G401 (cell line): ENCODE results near the gene ACOT11. TPM values are rescaled to one million over a fixed set of nuclear protein-coding genes. Genes with fewer than 3 reads are reported as not detected.
A peak's percentile ranks its signal among the peaks of the same experiment; 100 is the strongest.

Experiments used
- DNase-seq: peaks from one replicate; pipeline ENCODE4 v3.0.0-alpha.2; 2015; ENCODE audit warnings: low spot score
- in situ Hi-C: cut with HindIII; loops from 2 replicates; pipeline ENCODE4 v1.10.0; 2016; ENCODE audit warnings: low sequenced_read_pairs, mixed read lengths
- total RNA-seq: library from RNA; depleted of rRNA; stranded (reverse); fragments of >200 nt; shearing (Covaris generic); gene quantifications from 2 replicates; pipeline ENCODE4 v1.2.3, GENCODE V29; 2014

ACOT11 gene
- total RNA-seq, 1 experiment from 2014 or later, result 13.6 TPM

DNA sequence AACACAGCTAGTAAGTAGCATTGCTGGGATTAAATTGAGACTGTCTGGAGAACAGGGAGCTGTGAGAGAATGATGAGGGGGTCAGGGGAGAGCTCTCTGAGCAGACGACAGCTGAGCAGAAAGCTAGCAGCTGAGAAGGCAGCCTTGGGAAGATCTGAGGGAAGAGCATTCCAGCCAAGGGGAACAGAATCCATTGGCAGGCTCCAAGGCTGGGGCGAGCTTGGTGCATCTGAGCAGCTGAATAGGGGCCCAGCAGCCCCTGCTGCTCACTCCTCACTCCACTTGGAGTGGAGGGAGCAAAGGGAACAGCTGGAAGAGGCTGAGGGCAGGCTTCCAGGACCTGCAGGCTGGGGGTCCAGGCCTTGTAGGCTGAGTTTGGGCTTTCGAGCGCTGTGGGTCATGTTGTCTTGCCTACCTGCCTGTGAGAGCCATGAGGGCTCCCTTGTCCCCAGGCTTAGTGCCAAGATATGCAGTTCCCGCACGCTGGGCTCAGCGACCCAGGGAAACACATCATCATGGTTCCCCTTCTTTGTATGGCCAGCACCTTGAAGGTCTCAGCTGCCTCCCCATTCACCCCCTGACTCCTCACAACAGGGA, 10.5 kb downstream of the ACOT11 start:
- in situ Hi-C loops, result no loop called here
- no peak for DNase-seq

DNA sequence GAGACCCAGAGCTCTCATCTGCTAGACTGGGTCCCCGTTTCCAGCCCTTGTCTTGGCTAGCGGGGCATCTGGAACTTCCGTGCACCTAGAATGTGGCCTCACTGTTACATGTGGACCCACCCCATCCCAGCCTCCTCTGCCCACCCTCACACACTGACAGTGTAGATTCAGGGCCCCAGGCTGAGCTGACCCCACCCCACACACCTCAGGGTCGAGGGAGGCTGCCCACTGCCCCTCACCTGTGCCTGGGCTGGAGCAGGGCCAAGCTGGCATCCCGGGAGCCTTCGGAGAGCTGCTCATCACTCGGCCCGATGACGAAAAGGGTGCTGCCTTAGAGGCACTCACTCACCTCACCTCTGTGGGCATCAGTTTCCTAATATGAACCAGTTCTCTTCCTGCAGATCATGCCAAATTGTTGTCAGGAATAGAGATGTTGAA, 11.1 kb downstream of the ACOT11 start:
- in situ Hi-C loops, result no loop called here
- DNase-seq, result no peak

DNA sequence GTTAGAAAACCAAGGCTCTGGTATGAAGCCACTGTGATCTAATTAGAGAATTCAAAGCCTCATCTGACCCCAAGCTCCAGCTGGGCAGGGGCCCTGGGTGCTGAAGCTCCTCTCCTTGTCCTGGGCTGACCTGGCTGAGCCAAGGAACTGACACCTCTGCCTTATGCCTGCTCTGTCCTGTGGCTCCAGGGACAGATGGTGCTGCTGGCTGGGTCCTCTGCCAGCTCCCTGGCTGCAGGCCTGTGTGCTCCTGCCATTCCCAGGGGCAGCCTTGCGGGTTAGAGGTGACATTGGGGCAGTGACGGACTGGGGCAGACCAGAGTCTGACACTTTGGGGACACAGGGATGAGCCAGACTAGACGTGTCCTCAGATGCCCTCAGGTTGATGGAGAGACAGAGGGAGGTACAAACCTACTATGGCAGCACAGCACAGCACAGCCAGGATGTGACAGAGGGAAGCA, 11.8 kb downstream of the ACOT11 start:
- peak; percentile 76 for DNase-seq

DNA sequence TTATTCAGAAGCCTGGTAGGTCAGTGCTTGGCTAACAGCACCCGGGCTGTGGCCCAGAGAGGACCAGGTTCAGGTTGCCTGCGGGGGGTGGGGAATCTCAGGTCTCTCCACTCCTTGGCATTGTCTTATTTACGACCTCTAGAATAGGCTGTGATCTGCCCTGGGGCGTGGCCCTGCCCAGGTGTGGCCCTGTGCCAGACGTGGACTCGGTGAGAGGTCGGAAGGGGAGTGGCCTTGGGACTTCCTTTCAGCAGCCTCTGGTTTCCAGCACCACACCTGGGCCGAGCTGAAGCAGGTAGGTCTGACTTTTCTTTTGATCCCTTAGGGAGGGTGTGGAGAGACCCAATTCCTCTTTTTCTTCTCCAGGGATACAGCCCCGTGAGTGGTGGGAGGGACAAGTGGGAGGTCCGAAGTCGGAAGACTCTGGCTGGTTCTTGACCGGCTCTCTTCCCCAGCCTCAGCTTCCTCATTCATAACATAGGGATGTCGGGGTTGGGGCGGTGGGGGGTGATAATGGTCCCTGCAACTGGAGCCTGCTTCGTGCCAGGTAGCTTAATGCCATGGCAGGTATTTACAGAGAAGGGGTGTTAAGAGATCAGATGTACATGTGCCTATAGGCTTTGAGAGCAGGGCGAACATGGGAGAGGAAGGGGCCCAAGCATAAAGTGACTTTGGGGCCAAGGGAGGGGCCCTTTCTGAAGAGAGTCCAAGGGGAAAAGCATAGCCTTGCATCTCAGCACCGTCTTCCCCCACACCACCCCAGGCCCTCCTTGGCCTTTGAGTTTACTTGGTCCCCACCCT, 16.5 kb downstream of the ACOT11 start:
- in situ Hi-C loops, result no loop called here
- DNase-seq, result no peak

More for the DNA sequence above, 11.8 kb downstream of the ACOT11 start:
- in situ Hi-C loops, result no loop called here

DNA sequence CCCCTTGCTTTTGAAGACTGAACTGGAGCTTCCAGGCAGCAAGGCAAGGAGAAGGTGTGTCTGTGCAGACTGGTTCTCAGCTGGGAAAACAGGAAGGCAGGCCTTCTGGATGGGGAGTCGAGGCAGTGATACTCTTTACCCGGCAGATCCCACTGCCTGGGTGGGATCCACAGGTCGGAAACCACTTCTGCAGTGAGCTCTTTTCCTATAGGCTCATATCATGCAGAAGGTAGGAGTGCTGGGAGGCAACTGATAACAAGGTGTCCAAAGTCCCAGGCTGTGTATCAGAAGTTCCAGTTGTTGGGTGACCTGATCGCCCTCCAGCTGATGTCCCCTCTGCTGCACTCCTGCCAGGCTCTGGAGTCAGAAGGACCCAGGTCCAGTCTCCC, 17.1 kb downstream of the ACOT11 start:
- DNase-seq, result no peak
- in situ Hi-C loops, result no loop called here

DNA sequence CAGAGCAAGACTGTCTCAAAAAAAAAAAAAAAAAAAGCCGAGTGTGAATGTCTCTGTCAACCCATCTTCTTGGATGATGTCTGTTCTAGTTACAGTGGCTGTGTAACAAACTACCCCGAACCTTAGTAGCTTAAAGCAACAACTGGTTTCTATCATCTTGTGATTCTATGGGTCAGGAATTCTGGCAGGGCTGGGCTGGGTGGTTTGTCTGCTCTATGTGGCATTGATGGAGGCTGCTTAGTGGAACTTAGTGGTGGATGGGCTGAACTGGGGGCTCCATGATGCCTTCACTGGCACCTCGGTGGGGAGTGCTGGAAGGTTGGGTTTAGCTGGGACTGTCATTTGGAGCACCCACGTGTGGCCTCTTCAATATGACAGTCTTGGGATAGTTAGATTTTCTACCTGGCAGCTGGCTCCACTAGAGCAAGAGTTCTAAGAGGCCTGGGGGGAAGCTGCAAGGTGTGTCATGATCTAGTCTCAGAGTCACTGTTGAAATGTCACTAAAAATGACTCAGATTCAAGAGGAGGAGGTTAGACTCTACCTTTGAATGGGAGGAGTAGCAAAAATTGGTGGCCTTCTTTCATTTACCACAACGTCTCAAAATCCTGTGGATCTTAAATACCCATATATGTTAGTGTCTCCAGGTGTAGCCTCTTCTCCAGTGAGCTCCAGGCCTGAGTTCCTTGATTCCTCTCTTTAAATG, 18.6 kb downstream of the ACOT11 start:
- in situ Hi-C loops, result no loop called here
- DNase-seq, result no peak

DNA sequence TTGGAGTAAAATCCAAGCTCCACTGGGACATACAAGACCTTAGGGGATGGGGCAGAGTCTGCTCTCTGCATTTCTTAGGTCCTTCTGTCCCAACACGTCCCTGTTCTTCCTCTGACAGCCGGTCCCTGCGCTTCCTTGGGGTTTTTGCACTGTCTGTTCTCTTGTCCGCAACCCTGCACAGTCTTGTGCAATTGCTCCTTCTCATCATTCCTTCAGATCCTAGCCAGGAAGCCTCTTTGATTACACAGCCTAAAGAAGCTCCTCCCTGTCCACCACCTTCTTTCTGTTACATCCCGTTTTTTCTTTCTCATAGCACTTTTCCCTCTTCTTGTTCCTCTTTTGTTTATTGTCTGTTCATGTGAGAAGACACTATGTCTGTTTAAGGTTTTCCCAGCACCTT, 19.9 kb downstream of the ACOT11 start:
- no peak for DNase-seq
- in situ Hi-C loops, result no loop called here

GRCh38 chr1:54569339-54569738, 21.3 kb downstream of the ACOT11 start:
- no peak for DNase-seq
- in situ Hi-C loops, result no loop called here

GRCh38 chr1:54570161-54570560, 22.1 kb downstream of the ACOT11 start:
- DNase-seq, result no peak

GRCh38 chr1:54571326-54571725, 23.3 kb downstream of the ACOT11 start:
- DNase-seq, result no peak
- in situ Hi-C loops, result no loop called here

More at GRCh38 chr1:54570161-54570560, 22.1 kb downstream of the ACOT11 start:
- in situ Hi-C loops, result no loop called here

- in situ Hi-C loops, result no loop called here
- peak; percentile 30 for DNase-seq
Measured at GRCh38 chr1:54571803-54572541, 23.9 kb downstream of the ACOT11 start.

DNA sequence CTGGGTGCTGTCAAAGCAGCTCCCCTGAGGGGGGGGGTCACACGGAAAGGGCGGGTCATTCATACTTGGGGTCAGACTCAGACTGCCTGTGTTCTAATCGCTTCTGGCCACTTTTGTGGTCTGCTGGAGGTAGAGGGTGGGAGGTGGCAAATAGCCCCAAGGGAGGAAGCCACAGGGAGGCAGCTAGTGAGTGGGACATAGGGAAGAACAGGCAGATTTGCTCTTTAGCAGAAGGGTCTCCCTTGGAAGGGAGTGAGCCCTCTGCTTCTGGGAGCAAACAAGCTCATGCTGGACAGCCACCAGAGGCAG, 24.5 kb downstream of the ACOT11 start:
- in situ Hi-C loops, result no loop called here
- DNase-seq, result no peak

DNA sequence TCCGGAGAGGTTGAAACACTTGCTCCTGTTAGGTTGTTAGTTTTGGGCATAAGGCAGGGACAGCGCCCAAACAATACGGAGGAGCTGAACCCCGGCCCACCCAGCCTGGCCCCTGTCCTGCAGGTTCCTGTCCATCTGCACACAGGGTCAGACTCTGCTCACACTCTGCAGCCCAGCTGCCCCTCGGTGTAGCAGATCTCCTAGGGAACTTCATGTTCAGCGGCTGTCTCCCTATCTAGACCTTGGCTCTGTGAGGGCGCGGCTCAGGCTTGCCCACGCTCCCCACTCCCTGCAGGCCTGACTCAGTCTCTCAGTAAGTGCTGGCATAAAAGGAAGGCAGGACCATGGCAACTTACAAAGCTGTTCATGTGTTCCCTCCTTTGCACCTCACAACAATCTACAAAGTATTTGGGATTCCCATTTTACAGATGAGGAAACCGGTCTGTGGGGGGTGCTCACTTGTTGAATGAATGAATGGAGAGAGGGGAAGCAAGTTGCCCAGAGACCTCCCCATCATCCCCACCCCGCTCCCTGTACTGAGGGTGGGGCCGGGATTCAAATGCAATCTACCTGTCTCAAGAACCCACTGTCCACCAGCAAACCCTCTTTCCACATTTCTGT, 26.2 kb downstream of the ACOT11 start:
- in situ Hi-C loops, result no loop called here
- no peak for DNase-seq

GRCh38 chr1:54575161-54575560, 27.1 kb downstream of the ACOT11 start:
- DNase-seq, result no peak
- in situ Hi-C loops, result no loop called here

DNA sequence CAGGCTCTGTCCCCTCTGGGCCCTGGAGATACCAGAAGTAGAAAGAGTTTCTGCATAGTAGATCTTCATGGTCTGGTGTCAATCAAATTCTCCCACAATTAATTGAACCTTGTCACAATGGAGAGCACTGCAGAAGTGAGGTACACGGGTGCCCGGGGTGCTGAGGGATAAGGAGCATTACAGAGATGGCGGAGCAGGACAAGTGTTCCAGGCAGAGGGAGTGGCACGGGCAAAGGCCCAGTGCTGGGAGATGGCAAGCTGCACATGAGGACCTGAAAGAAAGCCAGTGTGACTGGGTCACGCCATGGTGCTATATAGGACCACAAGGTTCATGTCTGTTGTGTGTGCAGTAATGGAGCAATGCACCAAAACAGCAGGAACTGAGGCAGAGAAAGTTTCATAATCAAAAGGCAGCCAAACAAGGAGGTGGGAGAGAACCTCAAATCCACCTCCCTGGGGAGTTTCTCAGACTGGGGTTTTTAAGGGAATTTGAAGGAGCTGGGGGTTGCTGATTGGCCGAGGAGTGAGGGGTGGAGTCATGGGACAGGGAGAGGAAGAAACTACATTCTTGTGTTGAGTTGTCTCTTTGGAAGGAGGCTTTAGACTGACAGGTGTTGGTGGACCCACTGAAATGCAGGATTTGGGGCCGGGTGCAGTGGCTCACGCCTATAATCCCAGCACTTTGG, 27.7 kb downstream of the ACOT11 start:
- no peak for DNase-seq
- in situ Hi-C loops, result no loop called here

DNA sequence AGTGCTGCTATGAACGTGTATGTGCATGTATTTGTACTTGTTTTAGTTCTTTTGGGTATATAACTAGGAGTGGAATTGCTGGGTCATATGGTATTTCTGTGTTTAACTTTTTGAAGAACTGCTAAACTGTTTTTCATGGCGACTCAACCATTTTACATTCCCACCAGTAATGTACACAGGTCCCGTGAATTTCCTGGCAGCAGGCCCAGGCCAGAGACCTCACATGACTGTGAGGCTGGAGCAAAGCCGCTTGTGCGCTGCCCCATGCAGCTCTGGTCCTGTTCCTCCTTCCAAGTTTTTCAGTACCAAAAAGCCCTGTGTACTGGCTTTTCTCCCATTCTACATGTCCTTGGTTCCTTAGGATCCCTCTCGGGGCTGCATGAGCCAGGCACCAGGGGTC, 29.6 kb downstream of the ACOT11 start:
- in situ Hi-C loops, result no loop called here
- peak; percentile 53 for DNase-seq

DNA sequence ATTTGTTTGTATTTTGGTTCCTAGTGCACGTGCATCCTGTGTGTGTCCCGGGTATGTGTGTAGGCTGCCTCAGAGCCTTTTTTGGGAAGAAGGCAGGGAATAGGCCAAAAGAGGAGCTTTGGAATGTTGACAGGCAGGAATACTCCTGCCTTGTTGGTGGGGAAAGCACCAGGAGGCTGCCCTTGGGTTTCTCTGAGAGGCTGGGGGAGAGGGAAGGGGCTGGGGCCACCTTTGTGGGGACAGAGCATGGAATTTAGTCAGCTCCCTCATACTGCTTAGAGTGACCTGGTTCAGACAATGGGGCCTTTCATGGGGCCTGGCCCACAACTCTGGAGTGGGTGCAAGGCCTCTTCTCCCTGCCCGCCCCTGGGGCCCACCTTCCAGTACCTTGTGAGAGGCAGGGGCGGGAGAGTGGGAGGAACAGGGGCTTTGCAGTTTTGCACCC, 31.3 kb downstream of the ACOT11 start:
- in situ Hi-C loops, result no loop called here
- DNase-seq, result no peak

DNA sequence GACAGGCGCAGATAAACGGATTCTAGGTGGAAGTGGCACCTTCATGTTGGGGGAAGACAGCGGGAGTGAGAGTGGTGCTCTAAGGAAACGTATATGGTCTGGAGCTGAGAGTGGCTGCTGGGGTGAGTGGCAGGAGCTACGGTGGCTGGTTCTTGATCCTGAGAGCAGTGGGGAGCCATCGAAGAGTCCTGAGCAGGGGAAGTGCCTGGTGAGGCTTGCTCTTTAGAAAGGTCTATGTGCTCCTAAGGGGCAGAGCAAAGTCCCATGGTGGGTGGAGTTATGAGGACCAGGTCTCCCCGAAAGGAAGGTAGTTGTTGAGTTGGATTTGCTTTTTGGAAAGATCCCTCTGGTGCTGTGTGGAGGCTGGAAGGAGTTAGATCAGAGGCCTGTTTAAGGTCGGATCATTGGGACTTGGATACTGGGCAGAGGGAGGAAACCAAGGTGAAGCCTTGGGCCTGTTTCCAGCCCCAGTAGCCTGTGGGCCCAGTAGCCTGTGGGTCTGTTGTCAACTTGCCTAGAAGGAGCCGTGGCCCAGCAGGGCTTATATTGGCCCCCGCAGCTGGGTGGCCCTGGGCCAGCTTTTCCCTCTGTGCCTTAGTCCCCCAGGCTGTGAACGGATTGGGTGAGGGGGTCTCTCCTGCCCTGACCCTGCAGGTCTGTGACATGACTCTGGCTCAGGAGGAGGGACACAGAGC, 33.0 kb downstream of the ACOT11 start:
- no peak for DNase-seq
- in situ Hi-C loops, result no loop called here
